NCI-H748 treated with DMSO at 0.1 percent for 48 hours (cell line): Measurements from ENCODE around the gene GP9.

Source experiments
- DNase-seq: peaks from one replicate; lab custom pipeline; 2025; lab: John Stamatoyannopoulos, UW

Gene GP9

DNA sequence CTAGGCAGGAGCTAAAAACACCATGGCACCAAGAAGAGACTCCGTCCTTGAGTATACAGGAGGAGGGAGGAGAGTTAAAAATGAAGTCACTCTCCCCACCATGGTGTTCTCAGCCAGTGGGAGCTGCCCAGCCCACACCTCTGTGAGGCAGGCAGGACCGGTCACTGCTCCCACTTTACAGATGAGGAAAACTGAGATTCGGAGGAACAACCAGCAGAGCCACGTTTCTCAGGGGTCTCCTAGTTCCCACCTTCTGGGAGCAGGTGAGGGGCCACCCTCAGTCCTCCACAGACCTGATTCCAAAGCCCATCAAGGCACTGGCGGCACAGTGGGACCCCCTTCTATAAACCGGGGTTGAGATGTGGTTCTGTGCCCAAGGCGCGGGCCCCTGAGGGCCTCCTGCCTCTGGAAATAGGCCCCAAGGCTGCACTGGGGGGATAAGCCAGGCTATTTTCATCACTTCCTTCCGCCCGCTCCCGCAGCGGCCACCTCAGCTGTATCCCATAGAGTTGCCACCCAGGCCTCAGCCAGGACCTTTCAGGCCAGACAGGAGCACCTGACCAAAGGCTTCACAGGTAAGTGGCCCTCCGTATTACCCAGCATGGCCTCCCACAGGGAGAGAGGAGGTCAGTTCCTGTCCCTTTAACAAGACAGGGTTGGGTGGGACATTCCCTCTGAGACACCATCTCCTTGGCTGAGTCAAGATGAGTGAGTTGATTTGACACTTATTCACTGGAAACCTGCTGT lies at the start of gene GP9:
TSS of gene GP9 (plus strand) at position 504 of the 747 bp plus-strand sequence. CDS start 961 bp downstream, outside the sequence.
- DNase-seq: no peak

DNA sequence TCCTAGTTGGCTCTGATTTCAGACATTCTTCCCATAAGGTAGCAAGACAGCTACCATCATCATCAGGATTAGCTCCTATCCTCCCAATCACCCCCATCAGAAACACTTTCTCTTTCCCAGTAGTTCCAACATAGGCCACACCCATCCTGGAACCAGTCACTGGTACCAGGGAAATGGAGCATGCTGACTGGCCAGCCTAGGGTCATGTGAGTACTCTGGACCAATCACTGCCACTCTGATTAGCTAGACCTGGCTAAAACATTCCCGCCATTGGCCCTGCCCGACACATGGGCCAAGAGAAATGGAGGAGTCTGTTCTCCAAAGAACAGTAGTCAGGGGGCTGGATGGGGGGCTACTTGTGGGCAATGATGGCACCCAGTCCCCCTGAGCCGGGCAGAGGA lies 47.1 kb upstream of the GP9 start:
- DNase-seq: no peak

DNA sequence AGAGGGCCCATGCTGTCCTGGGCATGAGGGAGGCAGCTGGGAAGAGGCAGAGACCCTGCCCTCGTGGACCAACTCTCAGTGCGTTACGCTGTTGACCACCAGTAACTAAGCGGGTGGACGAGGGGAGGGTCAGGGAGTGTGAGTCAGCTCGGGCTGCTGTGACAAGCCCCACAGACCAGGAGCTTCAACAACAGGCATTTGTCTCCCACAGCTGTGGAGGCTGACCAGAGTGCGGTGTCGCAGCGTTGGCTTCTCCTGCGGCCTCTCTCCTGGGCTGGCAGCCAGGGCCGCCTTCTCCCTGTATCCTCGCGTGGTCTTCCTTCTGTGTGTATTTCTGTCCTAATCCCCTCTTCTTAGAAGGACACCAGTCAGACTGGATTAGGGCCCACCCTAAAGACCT lies 46.4 kb upstream of the GP9 start:
- DNase-seq: no peak

DNA sequence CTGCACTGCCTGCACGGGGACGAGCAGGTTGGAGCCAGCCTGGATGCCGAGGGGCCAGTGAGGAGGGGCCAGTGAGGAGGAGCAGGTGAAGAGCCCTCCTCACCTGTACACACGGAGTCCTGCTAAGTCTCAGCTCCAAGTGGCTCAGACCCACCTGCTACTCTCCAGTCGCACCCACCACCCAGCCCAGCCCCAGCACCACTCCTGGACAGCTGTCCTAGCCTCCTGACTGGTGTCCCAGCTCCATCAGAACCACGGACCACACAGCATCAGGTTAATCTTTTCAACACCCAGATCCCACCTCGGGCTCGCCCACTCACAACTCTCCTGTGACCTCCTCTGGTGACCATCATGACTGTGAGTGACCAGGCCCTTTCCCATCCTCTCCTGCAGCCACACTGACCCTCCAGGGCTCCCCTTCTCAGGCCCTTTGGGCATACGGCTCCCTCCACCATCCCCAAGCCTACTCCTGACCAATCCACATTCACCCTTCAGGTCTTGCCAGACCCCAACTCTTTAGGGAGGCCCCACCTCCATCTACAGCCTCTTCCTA lies 45.7 kb upstream of the GP9 start:
- DNase-seq: no peak

DNA sequence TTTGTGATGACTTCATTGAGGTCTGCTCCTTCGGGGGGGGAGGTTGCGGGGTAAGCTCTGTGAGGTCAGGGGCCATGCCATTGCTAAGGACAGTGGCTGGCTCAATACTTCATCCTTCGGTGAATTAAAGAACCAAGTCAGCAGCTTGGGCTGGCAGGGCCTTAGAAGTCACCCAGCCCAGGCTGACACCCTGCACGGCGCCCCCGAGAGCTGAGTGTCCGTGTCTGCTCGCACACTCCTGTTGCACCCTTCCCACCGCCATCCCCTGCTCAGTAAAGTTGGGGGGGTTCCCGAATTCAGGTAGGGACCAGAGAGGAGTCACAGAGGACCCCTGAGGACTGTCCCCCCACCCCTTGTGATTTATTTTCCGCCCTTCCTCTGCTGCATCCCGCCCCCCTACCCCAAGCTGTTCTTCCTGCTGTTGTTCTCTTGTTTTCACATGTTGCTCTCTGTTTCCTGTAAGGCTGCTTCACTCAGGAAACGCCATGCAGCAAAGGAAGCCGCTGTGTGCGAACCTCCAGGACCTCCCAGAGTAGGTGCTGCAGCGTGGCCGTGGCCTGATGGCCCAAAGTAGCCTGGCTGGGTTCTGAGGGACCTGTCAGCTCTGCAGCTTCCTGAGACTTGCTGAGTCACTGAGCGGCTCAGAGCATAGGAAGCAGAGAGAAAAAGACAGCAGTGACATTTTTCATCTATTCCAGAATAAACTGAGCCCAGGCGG lies 45.0 kb upstream of the GP9 start:
- DNase-seq: no peak

- no peak for DNase-seq
Observed at GRCh38 chr3:129016356-129016719, 44.2 kb upstream of the GP9 start.

- no peak for DNase-seq
Observed at GRCh38 chr3:129016720-129017483, 43.7 kb upstream of the GP9 start.

DNA sequence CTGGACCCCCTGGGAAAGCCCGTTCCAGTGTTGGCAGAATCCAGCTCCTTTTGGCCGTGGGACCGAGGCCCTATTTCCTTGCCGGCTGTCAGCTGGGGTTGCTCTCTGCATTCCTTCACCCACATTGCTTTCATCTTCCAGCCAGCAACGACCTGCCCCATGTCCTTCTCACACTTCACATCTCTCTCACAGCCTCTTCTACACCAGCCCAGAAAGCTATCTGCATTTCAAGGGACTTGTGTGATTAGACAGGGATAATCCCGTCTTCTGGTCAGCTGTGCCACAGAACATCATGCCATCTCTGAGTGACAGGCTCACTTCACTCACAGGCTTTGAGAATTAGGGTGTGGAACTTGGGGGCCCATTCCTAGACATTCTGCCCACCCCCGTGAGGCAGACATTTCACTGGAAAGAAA lies 43.1 kb upstream of the GP9 start:
- no peak for DNase-seq

DNA sequence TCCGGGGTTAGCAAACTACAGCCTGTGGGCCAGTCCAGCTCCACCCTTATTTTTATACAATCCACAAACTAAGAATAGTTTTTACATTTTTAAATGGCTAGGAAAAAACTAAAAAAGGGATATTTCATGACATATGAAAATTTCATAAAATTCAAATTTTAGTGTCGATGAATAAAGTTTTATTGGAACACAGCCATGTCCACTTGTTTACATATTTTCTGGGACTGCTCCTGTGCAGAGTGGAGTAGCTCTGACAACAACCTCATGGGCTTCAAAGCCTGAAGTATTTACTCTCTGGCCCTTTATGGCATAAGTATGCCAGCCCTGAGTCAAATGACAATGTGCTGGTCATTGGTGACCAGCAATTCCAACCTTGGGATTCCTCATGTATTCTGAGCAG lies 42.3 kb upstream of the GP9 start:
- no peak for DNase-seq

DNA sequence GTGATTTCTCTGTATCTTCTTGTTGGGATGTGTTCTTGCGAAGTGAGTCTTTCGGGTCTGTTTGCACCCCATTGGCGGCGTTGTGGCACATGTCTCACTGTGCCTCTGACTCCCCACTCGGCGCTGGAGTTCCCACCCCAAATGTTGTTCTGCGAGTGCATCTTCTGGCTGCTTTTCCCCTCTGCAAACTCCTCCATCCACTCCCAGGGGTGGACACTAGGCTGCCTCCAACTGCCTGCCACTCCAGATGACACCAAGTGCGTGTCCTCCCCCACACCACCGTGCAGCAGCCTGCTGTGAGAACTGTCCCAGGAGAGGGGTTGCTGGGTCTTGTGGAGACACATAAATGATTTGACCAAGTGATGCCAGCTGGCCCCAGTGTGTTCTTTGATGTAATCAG lies 41.8 kb upstream of the GP9 start:
- no peak for DNase-seq

GRCh38 chr3:129019266-129019665 lies 41.3 kb upstream of the GP9 start:
- DNase-seq: no peak

DNA sequence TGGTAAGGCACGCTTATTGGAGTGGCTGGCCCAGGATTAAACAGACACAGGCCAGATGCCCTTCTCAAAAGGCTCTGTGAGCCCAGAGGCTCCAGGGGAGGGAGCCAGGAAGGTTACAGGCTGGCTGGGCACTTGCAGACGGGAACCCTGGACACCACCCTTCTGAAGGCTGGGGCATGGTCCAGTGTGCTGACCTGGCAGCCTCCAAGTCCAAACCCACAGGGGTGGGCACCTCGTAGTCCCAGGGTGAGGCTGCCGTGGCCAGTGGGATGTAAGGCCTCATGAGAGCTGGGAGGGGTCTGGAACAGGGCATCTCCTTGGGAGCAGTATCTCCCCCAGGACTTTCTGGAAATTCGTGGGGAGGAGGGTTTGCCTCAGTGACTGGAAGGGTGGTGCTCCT lies 39.9 kb upstream of the GP9 start:
- DNase-seq: no peak

- no peak for DNase-seq
Observed at GRCh38 chr3:129021140-129021551, 39.4 kb upstream of the GP9 start.

DNA sequence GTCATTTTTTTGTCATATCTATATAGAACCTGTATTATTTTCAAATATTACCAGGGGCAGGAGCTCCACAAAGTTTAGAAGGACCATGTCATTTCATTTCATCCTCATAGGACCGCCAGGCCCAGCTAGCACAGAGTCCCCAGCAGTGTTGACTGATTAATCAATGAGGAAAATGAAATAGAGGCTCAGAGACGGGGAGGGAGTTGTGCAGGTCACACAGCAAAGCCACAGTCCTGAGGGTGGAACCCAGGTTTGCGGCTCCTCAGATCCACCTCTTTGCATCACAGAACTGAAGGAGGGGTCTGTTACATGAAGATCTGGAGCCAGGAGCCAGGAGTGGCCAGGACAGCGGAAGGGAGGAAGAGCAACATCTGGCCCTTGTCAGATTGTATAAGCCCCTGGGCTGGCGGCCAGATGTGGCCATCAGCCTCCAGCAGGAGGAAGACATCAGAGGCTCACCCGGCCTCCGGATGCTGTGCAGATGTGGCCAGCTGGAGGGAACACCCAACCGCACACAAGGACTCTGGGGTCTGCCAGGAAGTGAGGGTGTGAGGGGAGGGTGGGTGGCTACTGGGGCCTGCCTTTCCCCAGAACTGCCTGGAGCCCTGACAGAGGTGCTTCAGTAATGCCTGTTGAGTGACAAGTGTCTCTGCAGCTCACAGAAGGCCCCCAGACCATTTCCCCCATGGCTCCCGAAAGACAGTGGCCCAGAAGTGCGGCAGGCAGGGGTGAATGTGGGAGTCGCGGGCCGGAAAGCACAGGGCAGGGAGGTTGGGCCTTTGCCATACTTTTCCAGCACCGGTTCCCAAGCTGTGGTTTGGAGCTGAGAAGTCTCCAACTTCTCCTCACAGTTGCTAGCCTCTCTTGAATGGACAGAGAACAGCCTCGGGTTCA lies 38.2 kb upstream of the GP9 start:
- no peak for DNase-seq

- no peak for DNase-seq
Observed at GRCh38 chr3:129023008-129023358, 37.6 kb upstream of the GP9 start.

GRCh38 chr3:129023909-129024308 lies 36.7 kb upstream of the GP9 start:
- DNase-seq: no peak

- DNase-seq: no peak
Observed at GRCh38 chr3:129025108-129025507, 35.5 kb upstream of the GP9 start.

- no peak for DNase-seq
Observed at GRCh38 chr3:129025691-129026435, 34.7 kb upstream of the GP9 start.

GRCh38 chr3:129026728-129027543 lies 33.6 kb upstream of the GP9 start:
- peak; percentile 43 for DNase-seq

DNA sequence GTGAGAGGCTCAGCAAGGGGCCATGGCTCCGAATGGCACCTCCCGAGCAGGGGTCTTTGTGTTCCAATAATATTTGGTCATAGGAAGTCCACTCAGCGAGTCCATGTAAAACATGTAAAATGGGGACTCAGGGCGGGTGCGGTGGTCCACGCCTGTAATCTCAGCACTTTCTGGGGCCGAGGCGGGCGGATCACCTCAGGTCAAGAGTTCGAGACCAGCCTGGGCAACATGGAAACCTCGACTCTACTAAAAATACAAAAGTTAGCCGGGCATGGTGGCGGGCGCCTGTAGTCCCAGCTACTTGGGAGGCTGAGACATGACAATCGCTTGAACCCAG lies 33.1 kb upstream of the GP9 start:
- no peak for DNase-seq
